SK-N-MC (cell line): Measurements from ENCODE around the gene SH3GL3.

Experiments used
- EZH2 ChIP-seq: fragments of 200-600 bp; sonication (generic); IDR thresholded peaks from one replicate; pipeline ENCODE4 v1.6.1; 2017; ENCODE audit warnings: antibody characterized with exemption
- FOXP2 ChIP-seq: optimal IDR thresholded peaks from 2 replicates; pipeline ENCODE3; 2011; ENCODE audit warnings: mild to moderate bottlenecking, moderate library complexity; ENCODE audit not compliant: insufficient read depth; ENCODE audit errors: extremely low read length, control extremely low read depth
- POLR2AphosphoS5 ChIP-seq: IDR thresholded peaks from 2 replicates; pipeline ENCODE4 v1.6.1; 2012; ENCODE audit warnings: mild to moderate bottlenecking, low read depth, low read length, borderline replicate concordance

GRCh38 chr15:83487519-83487918 is 40.4 kb downstream of the SH3GL3 start:
- no peak for TF ChIP-seq POLR2AphosphoS5
- no peak for TF ChIP-seq EZH2
- TF ChIP-seq FOXP2 = no peak
